ENCODE measurements around the gene SEMA6A. TPM values are rescaled to one million over a fixed set of nuclear protein-coding genes. Genes with fewer than 3 reads are reported as not detected.

Gene SEMA6A
- total and polyA plus RNA-seq, 4 donors, result 3.7 to 11.4 (median 5.6) TPM

- no peak for DNase-seq (ENCODE audit: low spot score)
- Histone ChIP-seq H3K9me3 (ENCODE audit: control insufficient read depth in 4 of 4, low read length in 3 of 4) (no peaks in the 10 kb centered on the region), H3K27ac (ENCODE audit: low read depth in 1 of 2, low read length in 2 of 2) (no peak overlapping the region), H3K4me1 (ENCODE audit: control insufficient read depth in 4 of 4, insufficient read depth in 4 of 4, low read length in 3 of 4) (no peaks in the 10 kb centered on the region), H3K4me3 (ENCODE audit: low read depth in 1 of 3, low read length in 3 of 3) (no peak overlapping the region), H3K9ac (ENCODE audit: low read depth in 1 of 2, low read length in 2 of 2) (no peak overlapping the region), H3K27me3 (ENCODE audit: control insufficient read depth in 4 of 4, insufficient read depth in 4 of 4, low read length in 3 of 4) (no peaks in the 10 kb centered on the region), H3K36me3 (ENCODE audit: control insufficient read depth in 4 of 4, insufficient read depth in 3 of 4, low read depth in 1 of 4, low read length in 3 of 4) (no peaks in the 10 kb centered on the region)
- 84% methylated on average over 7 of the region's 7 CpGs for WGBS
- TF ChIP-seq SP1 (IDR thresholded peaks at IDR 0.05), result no peak
- no peak for TF ChIP-seq HNF4A (conservative IDR thresholded peaks at IDR 0.05)
- no peak for TF ChIP-seq MAX (IDR thresholded peaks at IDR 0.05)
- no peak for TF ChIP-seq ATF3 (IDR thresholded peaks at IDR 0.05)
- TF ChIP-seq FOXA1 (IDR thresholded peaks at IDR 0.05), result no peak
- no peak for TF ChIP-seq CTCF (IDR thresholded peaks at IDR 0.05; ENCODE audit: low read depth, low read length, missing input control)
- TF ChIP-seq YY1 (IDR thresholded peaks at IDR 0.05), result no peak
- TF ChIP-seq HNF4G (IDR thresholded peaks at IDR 0.05), result no peak
- no peak for TF ChIP-seq FOXA2 (IDR thresholded peaks at IDR 0.05)
- TF ChIP-seq RXRA (IDR thresholded peaks at IDR 0.05), result no peak
- TF ChIP-seq ZBTB33 (IDR thresholded peaks at IDR 0.05), result no peak
- TF ChIP-seq RAD21 (IDR thresholded peaks at IDR 0.05), result no peak
- no peak for TF ChIP-seq GABPA (IDR thresholded peaks at IDR 0.05 in 1 of 2, conservative IDR thresholded peaks at IDR 0.05 in 1 of 2)
These were observed 47.9 kb upstream of the SEMA6A start for GRCh38 chr5:116622375-116623050.

GRCh38 chr5:116621599-116621998 is 47.0 kb upstream of the SEMA6A start:
- H3K36me3 ChIP-seq (ENCODE audit: control insufficient read depth in 4 of 4, insufficient read depth in 3 of 4, low read depth in 1 of 4, low read length in 3 of 4), result no peaks in the 10 kb centered on the region
- no peak overlapping the region for H3K4me3 ChIP-seq (ENCODE audit: low read depth in 1 of 3, low read length in 3 of 3)
- H3K27me3 ChIP-seq (ENCODE audit: control insufficient read depth in 4 of 4, insufficient read depth in 4 of 4, low read length in 3 of 4), result no peaks in the 10 kb centered on the region
- no peak overlapping the region for H3K9ac ChIP-seq (ENCODE audit: low read depth in 1 of 2, low read length in 2 of 2)
- H3K27ac ChIP-seq (ENCODE audit: low read depth in 1 of 2, low read length in 2 of 2), result no peak overlapping the region
- H3K4me1 ChIP-seq (ENCODE audit: control insufficient read depth in 4 of 4, insufficient read depth in 4 of 4, low read length in 3 of 4), result no peaks in the 10 kb centered on the region
- 88% methylated on average over 2 of the region's 2 CpGs for WGBS
- no peak for DNase-seq (ENCODE audit: low spot score)
- no peaks in the 10 kb centered on the region for H3K9me3 ChIP-seq (ENCODE audit: control insufficient read depth in 4 of 4, low read length in 3 of 4)
- TF ChIP-seq RAD21 (IDR thresholded peaks at IDR 0.05) (no peak), TAF1 (conservative IDR thresholded peaks at IDR 0.05) (no peak), FOXA1 (IDR thresholded peaks at IDR 0.05) (no peak), RXRA (IDR thresholded peaks at IDR 0.05) (no peak), HNF4A (conservative IDR thresholded peaks at IDR 0.05) (no peak), ATF3 (IDR thresholded peaks at IDR 0.05) (no peak), GABPA (IDR thresholded peaks at IDR 0.05 in 1 of 2, conservative IDR thresholded peaks at IDR 0.05 in 1 of 2) (no peak), REST (IDR thresholded peaks at IDR 0.05) (no peak), SP1 (IDR thresholded peaks at IDR 0.05) (no peak), EGR1 (IDR thresholded peaks at IDR 0.05; ENCODE audit: low read depth in 2 of 2) (no peak), MAX (IDR thresholded peaks at IDR 0.05) (no peak), CTCF (IDR thresholded peaks at IDR 0.05; ENCODE audit: low read depth, low read length, missing input control) (no peak), NR2F2 (IDR thresholded peaks at IDR 0.05) (no peak), YY1 (IDR thresholded peaks at IDR 0.05) (no peak), JUND (IDR thresholded peaks at IDR 0.05) (no peak), FOXA2 (IDR thresholded peaks at IDR 0.05) (no peak), HNF4G (IDR thresholded peaks at IDR 0.05) (no peak)

Measured in liver (tissue), 9 donors.